Lung (tissue), 12 donors: ENCODE results near the gene CCDC27. TPM values are rescaled to one million over a fixed set of nuclear protein-coding genes. Genes with fewer than 3 reads are reported as not detected.

Experiments used
- ATAC-seq: fragments of 200-7000 bp; cut with Tn5 transposase; one replicate; pipeline ENCODE4 v1.9.1; 2020; ENCODE audit warnings: moderate number of reproducible peaks; ENCODE audit not compliant: insufficient read depth, low FRiP score
- DNase-seq, 3 donors: peaks; one replicate each; pipeline ENCODE4 v3.0.0-alpha.2; 2013 to 2017
- H3K27ac ChIP-seq, 2 donors: one replicate each; pipeline ENCODE4 v1.5.1; 2013; ENCODE audit warnings: mild to moderate bottlenecking in 2 of 2, moderate library complexity in 2 of 2, control low read depth in 1 of 2, inconsistent platforms in 1 of 2, low read depth in 1 of 2, low read length in 1 of 2
- H3K27me3 ChIP-seq, 3 donors: one replicate each; pipeline ENCODE4 v1.5.1; 2013; ENCODE audit warnings: low read length in 2 of 3; ENCODE audit not compliant: control insufficient read depth in 3 of 3, insufficient read depth in 3 of 3
- H3K36me3 ChIP-seq, 4 donors: one replicate each; pipeline ENCODE4 v1.5.1; 2013; ENCODE audit warnings: low read length in 4 of 4, mild to moderate bottlenecking in 1 of 4, moderate library complexity in 1 of 4; ENCODE audit not compliant: control insufficient read depth in 4 of 4, insufficient read depth in 4 of 4
- H3K4me1 ChIP-seq, 5 donors: one replicate each; pipeline ENCODE4 v1.5.1; 2013; ENCODE audit warnings: low read length in 5 of 5, mild to moderate bottlenecking in 2 of 5, moderate library complexity in 1 of 5; ENCODE audit not compliant: control insufficient read depth in 5 of 5, insufficient read depth in 5 of 5
- H3K4me3 ChIP-seq: one replicate; pipeline ENCODE4 v1.5.1; 2013; ENCODE audit warnings: mild to moderate bottlenecking, control low read depth, moderate library complexity
- H3K9ac ChIP-seq, 2 donors: one replicate each; pipeline ENCODE4 v1.5.1; 2013; ENCODE audit warnings: low read length in 2 of 2, control low read depth in 1 of 2; ENCODE audit not compliant: insufficient read depth in 1 of 2
- H3K9me3 ChIP-seq, 4 donors: one replicate each; pipeline ENCODE4 v1.5.1; 2013; ENCODE audit warnings: low read length in 3 of 4, mild to moderate bottlenecking in 1 of 4, moderate library complexity in 1 of 4; ENCODE audit not compliant: control insufficient read depth in 4 of 4, insufficient read depth in 3 of 4
- CTCF ChIP-seq: IDR thresholded peaks from 2 replicates; pipeline ENCODE4 v1.5.1; 2012; ENCODE audit warnings: mild to moderate bottlenecking; ENCODE audit errors: control extremely low read depth, extremely low read depth
- WGBS, 2 donors: extraction: QIAGEN DNeasy Blood & Tissue Kit; methylation state at CpG; one replicate each; pipeline ENCODE4 v1.1.7; 2013; 5-methylcytosine and 5-hydroxymethylcytosine counted together
- polyA plus RNA-seq, 2 donors: library from polyadenylated mRNA; stranded (reverse); fragments of 200-250 nt; gene quantifications; one replicate each; pipeline ENCODE4 v1.2.1, GENCODE V29; 2013
- total RNA-seq, 2 donors: library from RNA; depleted of rRNA in 1 of 2; stranded (reverse); fragments of >200 nt in 1 of 2; gene quantifications; one replicate each; pipeline ENCODE4 v1.2.1, GENCODE V29; 2014 to 2021
- donor health status: control.
- donor health status: control.
- donor health status: Bipolar disorder and iron deficiency.
- donor health status: healthy.
- donor health status: DM: yes; HTN: yes; CAD: no.

The CCDC27 gene
- total and polyA plus RNA-seq, 4 donors, result not detected

GRCh38 chr1:3740042-3740441 lies 12.2 kb upstream of the CCDC27 start:
- H3K4me3 ChIP-seq, result no peak overlapping the region
- no peak overlapping the region for H3K9ac ChIP-seq
- H3K4me1 ChIP-seq, result peaks cover 0 to 6% (median 0%) of the 10 kb centered on the region in 5 donors
- H3K27me3 ChIP-seq, result no peaks in the 10 kb centered on the region
- no peak for TF ChIP-seq CTCF
- 85 to 88% methylated on average over 9 of the region's 9 CpGs for WGBS, 2 donors
- ATAC-seq, result no peak
- peak in 1 of 3 donors; percentile 36 for DNase-seq
- H3K36me3 ChIP-seq, result peaks cover 4 to 46% (median 20%) of the 10 kb centered on the region in 4 donors
- no peak overlapping the region for H3K27ac ChIP-seq
- H3K9me3 ChIP-seq, result no peaks in the 10 kb centered on the region

- 94 to 96% methylated on average over 13 of the region's 13 CpGs for WGBS, 2 donors
- H3K27ac ChIP-seq, result no peak overlapping the region
- H3K4me1 ChIP-seq, result peaks cover 0 to 13% (median 4%) of the 10 kb centered on the region in 5 donors
- H3K9me3 ChIP-seq, result no peaks in the 10 kb centered on the region
- peaks cover 4 to 42% (median 20%) of the 10 kb centered on the region in 4 donors for H3K36me3 ChIP-seq
- no peak overlapping the region for H3K9ac ChIP-seq
- DNase-seq (no peak), ATAC-seq (no peak)
- no peak for TF ChIP-seq CTCF
- no peak overlapping the region for H3K4me3 ChIP-seq
- H3K27me3 ChIP-seq, result no peaks in the 10 kb centered on the region
Measured at GRCh38 chr1:3740752-3741151, 11.5 kb upstream of the CCDC27 start.

- WGBS, 2 donors, result 96 to 99% methylated on average over 22 of the region's 22 CpGs
- ATAC-seq, result no peak
- no peak for TF ChIP-seq CTCF
- no peak for DNase-seq
- Histone ChIP-seq H3K4me3 (no peak overlapping the region), H3K36me3 (peaks cover 4 to 35% (median 18%) of the 10 kb centered on the region in 4 donors), H3K27me3 (no peaks in the 10 kb centered on the region), H3K27ac (no peak overlapping the region), H3K9me3 (no peaks in the 10 kb centered on the region), H3K9ac (no peak overlapping the region), H3K4me1 (peaks cover 0 to 20% (median 4%) of the 10 kb centered on the region in 5 donors)
Measured at GRCh38 chr1:3741566-3742438, 10.4 kb upstream of the CCDC27 start.
